Measurements from ENCODE around the gene ASRGL1. TPM values are rescaled to one million over a fixed set of nuclear protein-coding genes. Genes with fewer than 3 reads are reported as not detected.

ASRGL1 gene
- polyA plus RNA-seq, 1 of the 3 experiments (the other 2 are of a cell fraction) = 4.3 TPM

DNA sequence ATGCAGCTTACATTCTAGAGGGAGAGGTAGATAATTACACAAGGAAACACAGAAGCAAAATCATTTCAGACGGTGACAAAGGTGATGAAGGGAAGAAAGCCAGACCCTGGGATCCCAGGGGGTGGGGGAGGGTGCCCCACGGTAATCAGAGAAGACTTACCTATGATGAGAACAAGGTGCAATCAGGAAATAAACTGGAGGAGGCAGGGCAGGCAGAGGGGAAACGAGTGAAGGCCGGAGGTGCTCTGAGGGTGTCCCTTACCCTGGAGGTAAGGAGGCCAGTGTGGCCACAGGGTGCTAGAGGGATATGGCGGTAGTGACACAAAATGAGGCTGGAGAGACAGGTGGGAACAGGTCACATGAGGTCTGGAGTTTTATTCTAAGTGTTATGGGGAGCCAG is 67.7 kb downstream of the ASRGL1 start:
- ChIA-PET POLR2A (no interaction called here), CTCF (interaction anchor here (1.0 to 5.5 kb wide), 3 partner anchors 11 to 25 kb away, joined by 3 to 39 read pairs (median 3); no protein-coding TSS in a partner anchor)
- no peaks in the 10 kb centered on the region for H3K36me3 ChIP-seq (replicated peaks in 1 of 2; ENCODE audit: control insufficient read depth in 1 of 2, insufficient read depth in 2 of 2, low read length in 1 of 2)
- no peaks in the 10 kb centered on the region for H3K9me3 ChIP-seq
- H3K9ac ChIP-seq = no peak overlapping the region
- H4K20me1 ChIP-seq (ENCODE audit: insufficient read depth) = no peaks in the 10 kb centered on the region
- no peaks in the 10 kb centered on the region for H3K9me2 ChIP-seq
- WGBS (ENCODE audit: low lambda C conversion rate) = 82% methylated on average over 5 of the region's 5 CpGs
- peaks cover 7% of the 10 kb centered on the region for H3F3A ChIP-seq (replicated peaks; ENCODE audit: insufficient read depth)
- no peak overlapping the region for H3K27ac ChIP-seq (ENCODE audit: low read depth in 2 of 2, low read length in 1 of 2)
- peaks cover 12 to 25% of the 10 kb centered on the region in 2 experiments; a peak in 3 of 4 replicates for H3K4me1 ChIP-seq (ENCODE audit: control insufficient read depth in 1 of 2, insufficient read depth in 2 of 2, low read depth in 1 of 2, low read length in 1 of 2)
- no peak for DNase-seq
- no peak overlapping the region for H2AFZ ChIP-seq (ENCODE audit: low read depth)
- H3K27me3 ChIP-seq (ENCODE audit: insufficient read depth) = no peaks in the 10 kb centered on the region
- H3K4me2 ChIP-seq = no peak overlapping the region
- H3K4me3 ChIP-seq (ENCODE audit: low read depth in 2 of 2, low read length in 1 of 2) = no peak overlapping the region
- H3K79me2 ChIP-seq (ENCODE audit: insufficient read depth) = no peaks in the 10 kb centered on the region
- no peak for TF ChIP-seq CTCF (IDR thresholded peaks at IDR 0.05)
- TF ChIP-seq MEF2A (IDR thresholded peaks at IDR 0.05; ENCODE audit: borderline replicate concordance, low read depth) = no peak
- no peak for TF ChIP-seq TEAD4 (IDR thresholded peaks at IDR 0.05; ENCODE audit: borderline replicate concordance, insufficient read depth)
- no peak for TF ChIP-seq MAX (IDR thresholded peaks at IDR 0.05; ENCODE audit: low read depth)
- no peak for TF ChIP-seq MXI1 (IDR thresholded peaks at IDR 0.05; ENCODE audit: low read depth, low read length)

GRCh38 chr11:62406034-62406433 is 68.8 kb downstream of the ASRGL1 start:
- CTCF ChIA-PET = interaction anchor here (0.6 to 1.1 kb wide), 4 partner anchors 11 to 137 kb away, joined by 3 read pairs; no protein-coding TSS in a partner anchor
- Histone ChIP-seq H4K20me1 (ENCODE audit: insufficient read depth) (no peaks in the 10 kb centered on the region), H3K9me2 (no peaks in the 10 kb centered on the region), H3F3A (replicated peaks; ENCODE audit: insufficient read depth) (no peaks in the 10 kb centered on the region), H3K9me3 (no peaks in the 10 kb centered on the region), H3K4me1 (ENCODE audit: control insufficient read depth in 1 of 2, insufficient read depth in 2 of 2, low read depth in 1 of 2, low read length in 1 of 2) (peaks cover 2 to 20% of the 10 kb centered on the region in 2 experiments; a peak in 3 of 4 replicates), H3K27ac (ENCODE audit: low read depth in 2 of 2, low read length in 1 of 2) (no peak overlapping the region), H3K36me3 (replicated peaks in 1 of 2; ENCODE audit: control insufficient read depth in 1 of 2, insufficient read depth in 2 of 2, low read length in 1 of 2) (no peaks in the 10 kb centered on the region), H3K4me3 (ENCODE audit: low read depth in 2 of 2, low read length in 1 of 2) (no peak overlapping the region), H2AFZ (ENCODE audit: low read depth) (no peak overlapping the region), H3K9ac (no peak overlapping the region), H3K27me3 (ENCODE audit: insufficient read depth) (no peaks in the 10 kb centered on the region), H3K79me2 (ENCODE audit: insufficient read depth) (no peaks in the 10 kb centered on the region), H3K4me2 (no peak overlapping the region)
- POLR2A ChIA-PET = no interaction called here
- TF ChIP-seq EZH2phosphoT487 (IDR thresholded peaks at IDR 0.05; ENCODE audit: borderline replicate concordance, low read depth) (no peak), YY1 (IDR thresholded peaks at IDR 0.05; ENCODE audit: low read depth) (no peak), CHD2 (IDR thresholded peaks at IDR 0.05; ENCODE audit: low read length, partially characterized antibody) (no peak), MAX (IDR thresholded peaks at IDR 0.05; ENCODE audit: low read depth) (no peak), RXRA (IDR thresholded peaks at IDR 0.05; ENCODE audit: borderline replicate concordance, low read depth) (no peak), SIN3A (IDR thresholded peaks at IDR 0.05; ENCODE audit: borderline replicate concordance, low read depth, low read length) (no peak), GATA2 (CRISPR knock-in tag; IDR thresholded peaks at IDR 0.05) (no peak), PBX3 (IDR thresholded peaks at IDR 0.05) (no peak), RAD21 (IDR thresholded peaks at IDR 0.05; ENCODE audit: low read length) (no peak), EP300 (IDR thresholded peaks at IDR 0.05; ENCODE audit: borderline replicate concordance in 1 of 2, low read depth in 1 of 2, low read length in 1 of 2) (no peak), JUND (IDR thresholded peaks at IDR 0.05) (no peak), NRF1 (IDR thresholded peaks at IDR 0.05; ENCODE audit: low read depth, low read length) (no peak), USF1 (IDR thresholded peaks at IDR 0.05; ENCODE audit: borderline replicate concordance, low read depth) (no peak), SMC3 (IDR thresholded peaks at IDR 0.05; ENCODE audit: low read depth, low read length) (no peak), CTCF (IDR thresholded peaks at IDR 0.05) (no peak), RFX5 (IDR thresholded peaks at IDR 0.05; ENCODE audit: low read length) (no peak), RCOR1 (IDR thresholded peaks at IDR 0.05; ENCODE audit: low read length) (no peak), TAF1 (IDR thresholded peaks at IDR 0.05; ENCODE audit: borderline replicate concordance, low read depth, low read length) (no peak), NFIC (IDR thresholded peaks at IDR 0.05; ENCODE audit: borderline replicate concordance) (no peak)
- WGBS (ENCODE audit: low lambda C conversion rate) = 84% methylated on average over 4 of the region's 4 CpGs
- DNase-seq = no peak
